ENCODE results near the gene TRPT1.

The TRPT1 gene

GRCh38 chr11:64178203-64178602 is 47.8 kb downstream of the TRPT1 start:
- Histone ChIP-seq H3K27ac (ENCODE audit: low read depth, low read length) (no peak overlapping the region), H3K36me3 (ENCODE audit: control insufficient read depth, low read length) (peaks cover 3% of the 10 kb centered on the region; the same call in 1 of the 2 replicates), H4K20me1 (ENCODE audit: control insufficient read depth, insufficient read depth, low read depth, low read length) (0 out of 2 replicates have a peak, but pooled peaks cover 6% of the 10 kb centered on the region), H3K9me2 (replicated peaks; ENCODE audit: control insufficient read depth, low read length) (no peaks in the 10 kb centered on the region), H3K9me3 (ENCODE audit: control insufficient read depth, insufficient read depth, low read length) (no peaks in the 10 kb centered on the region), H3K4me2 (ENCODE audit: low read length) (no peak overlapping the region), H3K79me2 (ENCODE audit: control insufficient read depth, low read length) (peaks cover 26% of the 10 kb centered on the region), H3K4me1 (ENCODE audit: control insufficient read depth, low read length) (peaks cover 51% of the 10 kb centered on the region), H3K4me3 (ENCODE audit: low read length) (no peak overlapping the region), H3F3A (ENCODE audit: control insufficient read depth, insufficient read depth) (peaks cover 6% of the 10 kb centered on the region), H3K27me3 (ENCODE audit: control insufficient read depth, low read length) (no peaks in the 10 kb centered on the region)
- TF ChIP-seq CTCF (IDR thresholded peaks at IDR 0.05; ENCODE audit: low read depth, low read length, poor library complexity, severe bottlenecking) (no peak), EZH2phosphoT487 (IDR thresholded peaks at IDR 0.05; ENCODE audit: borderline replicate concordance, low read length) (no peak)

- no peak overlapping the region for H3K4me2 ChIP-seq (ENCODE audit: low read length)
- H3K27me3 ChIP-seq (ENCODE audit: control insufficient read depth, low read length) = no peaks in the 10 kb centered on the region
- no peak overlapping the region for H3K4me3 ChIP-seq (ENCODE audit: low read length)
- no peak overlapping the region for H3K27ac ChIP-seq (ENCODE audit: low read depth, low read length)
- H3K79me2 ChIP-seq (ENCODE audit: control insufficient read depth, low read length) = peaks cover 14% of the 10 kb centered on the region
- peaks cover 6% of the 10 kb centered on the region for H3F3A ChIP-seq (ENCODE audit: control insufficient read depth, insufficient read depth)
- H3K9me3 ChIP-seq (ENCODE audit: control insufficient read depth, insufficient read depth, low read length) = no peaks in the 10 kb centered on the region
- H3K9me2 ChIP-seq (replicated peaks; ENCODE audit: control insufficient read depth, low read length) = no peaks in the 10 kb centered on the region
- H4K20me1 ChIP-seq (ENCODE audit: control insufficient read depth, insufficient read depth, low read depth, low read length) = 0 out of 2 replicates have a peak, but pooled peaks cover 6% of the 10 kb centered on the region
- peaks cover 42% of the 10 kb centered on the region for H3K4me1 ChIP-seq (ENCODE audit: control insufficient read depth, low read length)
- TF ChIP-seq EZH2phosphoT487 (IDR thresholded peaks at IDR 0.05; ENCODE audit: borderline replicate concordance, low read length) = no peak
- TF ChIP-seq CTCF (IDR thresholded peaks at IDR 0.05; ENCODE audit: low read depth, low read length, poor library complexity, severe bottlenecking) = no peak
- peaks cover 3% of the 10 kb centered on the region; the same call in 1 of the 2 replicates for H3K36me3 ChIP-seq (ENCODE audit: control insufficient read depth, low read length)
Observed at GRCh38 chr11:64176751-64177150, 49.2 kb downstream of the TRPT1 start.
